SK-N-SH (cell line): ENCODE measurements around the gene PIGC. TPM values are rescaled to one million over a fixed set of nuclear protein-coding genes. Genes with fewer than 3 reads are reported as not detected.
A peak's percentile ranks its signal among the peaks of the same experiment; 100 is the strongest.

Source experiments
- CTCF ChIA-PET: fragments of 300-600, 350-600 bp; formaldehyde crosslinking; extraction: SDS; loops from one replicate; lab custom pipeline; 2021; lab: Yijun Ruan, JAX
- POLR2A ChIA-PET: fragments of 350-600 bp; sonication (Branson Sonifier 250); formaldehyde crosslinking; extraction: SDS; loops from one replicate; lab custom pipeline; 2020; ENCODE audit warnings: antibody characterized with exemption, inconsistent platforms; lab: Yijun Ruan, JAX
- DNase-seq: peaks from one replicate; pipeline ENCODE4 v3.0.0; 2012
- H2AFZ ChIP-seq: fragments of 200-600 bp; sonication (generic); 2 replicates; pipeline ENCODE4 v1.8.1; 2016; ENCODE audit warnings: antibody characterized with exemption, mild to moderate bottlenecking, low read depth
- H3F3A ChIP-seq: fragments of 200-600 bp; sonication (generic); replicated peaks from 2 replicates; pipeline ENCODE3; 2016; ENCODE audit warnings: antibody characterized with exemption, mild to moderate bottlenecking; ENCODE audit not compliant: insufficient read depth
- H3K27ac ChIP-seq, 2 experiments: fragments of 200-500 bp in 1 of 2; fragments of 200-600 bp in 1 of 2; sonication (Bioruptor generic) in 1 of 2; sonication (generic), shearing (Covaris generic) in 1 of 2; 2 replicates each; pipeline versions ENCODE4 v1.5.1 to v1.6.1; 2014 to 2016; ENCODE audit warnings: low read depth in 2 of 2, inconsistent platforms in 1 of 2, low read length in 1 of 2, mild to moderate bottlenecking in 1 of 2, mixed read lengths in 1 of 2
- H3K27me3 ChIP-seq: fragments of 200-600 bp; sonication (generic), shearing (Covaris generic); 2 replicates; pipeline ENCODE4 v1.6.1; 2016; ENCODE audit warnings: mixed run types; ENCODE audit not compliant: insufficient read depth
- H3K36me3 ChIP-seq, 2 experiments: fragments of 200-500 bp in 1 of 2; fragments of 200-600 bp in 1 of 2; sonication (Bioruptor generic) in 1 of 2; sonication (generic) in 1 of 2; replicated peaks in 1 of 2; 2 replicates each; pipeline versions ENCODE3 to v1.5.1; 2014 to 2016; ENCODE audit warnings: low read length in 1 of 2, mild to moderate bottlenecking in 1 of 2; ENCODE audit not compliant: insufficient read depth in 2 of 2, control insufficient read depth in 1 of 2
- H3K4me1 ChIP-seq, 2 experiments: fragments of 200-500 bp in 1 of 2; fragments of 200-600 bp in 1 of 2; sonication (Bioruptor generic) in 1 of 2; sonication (generic), shearing (Covaris generic) in 1 of 2; 2 replicates each; pipeline versions ENCODE4 v1.5.1 to v1.6.1; 2014 to 2016; ENCODE audit warnings: low read depth in 1 of 2, low read length in 1 of 2, mixed run types in 1 of 2; ENCODE audit not compliant: insufficient read depth in 2 of 2, control insufficient read depth in 1 of 2
- H3K4me2 ChIP-seq: fragments of 200-600 bp; sonication (generic), shearing (Covaris generic); 2 replicates; pipeline ENCODE4 v1.6.1; 2017; ENCODE audit warnings: mixed run types
- H3K4me3 ChIP-seq, 2 experiments: fragments of 200-500 bp in 1 of 2; fragments of 200-600 bp in 1 of 2; sonication (Bioruptor generic) in 1 of 2; sonication (generic), shearing (Covaris generic) in 1 of 2; 2 replicates each; pipeline versions ENCODE4 v1.5.1 to v1.8.1; 2014 to 2016; ENCODE audit warnings: low read depth in 2 of 2, inconsistent platforms in 1 of 2, low read length in 1 of 2, mild to moderate bottlenecking in 1 of 2, mixed read lengths in 1 of 2, moderate library complexity in 1 of 2
- H3K79me2 ChIP-seq: fragments of 200-600 bp; sonication (generic); 2 replicates; pipeline ENCODE4 v1.8.1; 2017; ENCODE audit warnings: mild to moderate bottlenecking; ENCODE audit not compliant: insufficient read depth
- H3K9ac ChIP-seq: fragments of 200-600 bp; sonication (generic); 2 replicates; pipeline ENCODE4 v1.6.1; 2017; ENCODE audit warnings: mixed run types
- H3K9me2 ChIP-seq: fragments of 200-600 bp; sonication (generic); 2 replicates; pipeline ENCODE4 v1.6.1; 2017; ENCODE audit warnings: mixed run types
- H3K9me3 ChIP-seq: fragments of 200-600 bp; sonication (generic); 2 replicates; pipeline ENCODE4 v1.6.1; 2017; ENCODE audit warnings: mixed run types, mild to moderate bottlenecking, moderate library complexity
- H4K20me1 ChIP-seq: fragments of 200-600 bp; sonication (generic); 2 replicates; pipeline ENCODE4 v1.6.1; 2017; ENCODE audit warnings: mild to moderate bottlenecking, mixed run types; ENCODE audit not compliant: insufficient read depth
- ELF1 ChIP-seq: IDR thresholded peaks from 2 replicates; pipeline ENCODE4 v1.4.0; 2012
- EP300 ChIP-seq, 2 experiments: IDR thresholded peaks; 2 replicates each; pipeline versions ENCODE4 v1.4.0 to v1.6.1; 2012; ENCODE audit warnings: borderline replicate concordance in 1 of 2, low read depth in 1 of 2, low read length in 1 of 2
- FOXJ3 ChIP-seq: sonication (generic); formaldehyde crosslinking; IDR thresholded peaks from 2 replicates; pipeline ENCODE4 v1.5.1; 2020; ENCODE audit warnings: mild to moderate bottlenecking, missing genetic modification reagents
- FOXM1 ChIP-seq: IDR thresholded peaks from 2 replicates; pipeline ENCODE4 v1.4.0; 2012; ENCODE audit warnings: low read depth, mild to moderate bottlenecking
- GABPA ChIP-seq: IDR thresholded peaks from 2 replicates; pipeline ENCODE4 v1.4.0; 2012; ENCODE audit warnings: low read depth, mild to moderate bottlenecking
- JUND ChIP-seq: IDR thresholded peaks from 2 replicates; pipeline ENCODE4 v1.4.0; 2012
- MEF2A ChIP-seq: IDR thresholded peaks from 2 replicates; pipeline ENCODE4 v1.4.0; 2012; ENCODE audit warnings: low read depth, borderline replicate concordance
- NFIC ChIP-seq: IDR thresholded peaks from 2 replicates; pipeline ENCODE4 v1.4.0; 2012; ENCODE audit warnings: borderline replicate concordance
- NRF1 ChIP-seq: IDR thresholded peaks from 2 replicates; pipeline ENCODE4 v1.6.1; 2012; ENCODE audit warnings: low read depth, mild to moderate bottlenecking, low read length
- POLR2AphosphoS5 ChIP-seq: IDR thresholded peaks from 2 replicates; pipeline ENCODE4 v1.6.1; 2012; ENCODE audit warnings: low read depth, low read length
- RAD21 ChIP-seq: IDR thresholded peaks from 2 replicates; pipeline ENCODE4 v1.6.1; 2012; ENCODE audit warnings: mild to moderate bottlenecking, low read length
- RCOR1 ChIP-seq: fragments of 150-350 bp; IDR thresholded peaks from 2 replicates; pipeline ENCODE4 v1.6.1; 2017; ENCODE audit warnings: antibody characterized with exemption, low read length
- RFX5 ChIP-seq: IDR thresholded peaks from 2 replicates; pipeline ENCODE4 v1.6.1; 2012; ENCODE audit warnings: mild to moderate bottlenecking, improper control_type of control experiment, low read length
- RXRA ChIP-seq: IDR thresholded peaks from 2 replicates; pipeline ENCODE4 v1.4.0; 2012; ENCODE audit warnings: low read depth, mild to moderate bottlenecking, borderline replicate concordance
- SIN3A ChIP-seq: IDR thresholded peaks from 2 replicates; pipeline ENCODE4 v1.6.1; 2012; ENCODE audit warnings: low read depth, mild to moderate bottlenecking, low read length, moderate library complexity, borderline replicate concordance
- TAF1 ChIP-seq: IDR thresholded peaks from 2 replicates; pipeline ENCODE4 v1.6.1; 2012; ENCODE audit warnings: low read depth, mild to moderate bottlenecking, low read length, moderate library complexity, borderline replicate concordance
- TCF12 ChIP-seq: IDR thresholded peaks from 2 replicates; pipeline ENCODE4 v1.4.0; 2012
- TEAD4 ChIP-seq: IDR thresholded peaks from 2 replicates; pipeline ENCODE4 v1.4.0; 2012; ENCODE audit warnings: mild to moderate bottlenecking, borderline replicate concordance; ENCODE audit not compliant: insufficient read depth
- YY1 ChIP-seq: IDR thresholded peaks from 2 replicates; pipeline ENCODE4 v1.4.0; 2012; ENCODE audit warnings: low read depth, mild to moderate bottlenecking
- WGBS: methylation state at CpG from one replicate; pipeline ENCODE4 v1.1.6; 2017; ENCODE audit warnings: low lambda C conversion rate; 5-methylcytosine and 5-hydroxymethylcytosine counted together
- polyA plus RNA-seq, 3 experiments: library from polyadenylated mRNA; depleted of rRNA; stranded (reverse); fragments of >200 nt; gene quantifications; 2 replicates each; pipeline ENCODE4 v1.2.3, GENCODE V29; 2012
- TF ChIP-seq, protein P1 (sequence below): IDR thresholded peaks from 2 replicates; pipeline ENCODE4 v1.4.0; 2012; ENCODE audit warnings: low read depth, borderline replicate concordance
- TF ChIP-seq, protein P2 (sequence below): fragments of 150-350 bp; IDR thresholded peaks from 2 replicates; pipeline ENCODE4 v1.6.1; 2016; ENCODE audit warnings: mild to moderate bottlenecking, low read depth, low read length
- TF ChIP-seq, protein P3 (sequence below): fragments of 200-600 bp; sonication (generic); IDR thresholded peaks from 2 replicates; pipeline ENCODE4 v1.6.1; 2017; ENCODE audit warnings: antibody characterized with exemption, mild to moderate bottlenecking, moderate library complexity
- TF ChIP-seq, protein P4 (sequence below): IDR thresholded peaks from 2 replicates; pipeline ENCODE4 v1.4.0; 2012; ENCODE audit warnings: low read depth

The PIGC gene
- polyA plus RNA-seq, 1 of the 3 experiments (the other 2 are of a cell fraction): 20.6 TPM

DNA sequence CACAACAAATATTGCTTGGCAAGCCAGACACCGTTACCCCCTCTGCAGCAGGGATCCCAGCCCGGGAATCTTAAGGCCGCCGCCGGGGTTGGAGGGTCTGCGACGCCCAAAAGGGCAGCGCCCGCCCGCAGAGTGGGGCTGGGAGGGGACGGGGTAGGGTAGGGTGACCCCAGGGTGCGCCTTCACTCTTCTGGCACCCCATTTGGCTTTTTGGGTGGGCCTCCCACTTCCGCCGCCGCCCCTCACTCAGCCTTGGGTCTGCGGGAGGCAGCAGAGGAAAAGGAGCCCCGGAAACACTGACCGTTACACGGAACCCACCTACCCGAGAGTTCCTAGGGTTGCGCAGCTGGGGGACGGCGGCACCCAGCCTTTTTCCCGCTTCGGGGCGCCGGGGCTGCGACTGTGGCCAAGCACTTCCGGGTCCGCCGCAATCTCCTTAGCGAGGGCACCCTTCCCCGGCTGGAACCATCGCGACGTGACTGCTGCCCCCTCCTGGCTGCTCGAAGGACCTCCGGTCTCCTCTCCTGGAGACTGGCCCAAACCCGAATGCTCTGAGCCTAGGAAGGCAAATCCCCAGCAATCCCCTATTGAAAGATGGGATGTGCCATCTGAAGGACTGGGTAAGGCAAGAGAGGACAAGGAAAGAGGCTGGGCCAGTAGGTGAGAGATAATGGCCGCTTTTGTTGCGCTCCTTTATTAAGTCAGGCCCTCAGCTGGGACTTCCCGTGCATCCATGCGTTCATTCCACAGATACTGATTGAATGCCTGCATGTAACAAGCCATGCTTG lies at the start of gene PIGC (continued):
- TF ChIP-seq RFX5 (no peak), POLR2AphosphoS5 (peak; percentile 80), TEAD4 (no peak), MEF2A (no peak)
- TF ChIP-seq, protein P1, sequence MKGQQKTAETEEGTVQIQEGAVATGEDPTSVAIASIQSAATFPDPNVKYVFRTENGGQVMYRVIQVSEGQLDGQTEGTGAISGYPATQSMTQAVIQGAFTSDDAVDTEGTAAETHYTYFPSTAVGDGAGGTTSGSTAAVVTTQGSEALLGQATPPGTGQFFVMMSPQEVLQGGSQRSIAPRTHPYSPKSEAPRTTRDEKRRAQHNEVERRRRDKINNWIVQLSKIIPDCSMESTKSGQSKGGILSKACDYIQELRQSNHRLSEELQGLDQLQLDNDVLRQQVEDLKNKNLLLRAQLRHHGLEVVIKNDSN: no peak

DNA sequence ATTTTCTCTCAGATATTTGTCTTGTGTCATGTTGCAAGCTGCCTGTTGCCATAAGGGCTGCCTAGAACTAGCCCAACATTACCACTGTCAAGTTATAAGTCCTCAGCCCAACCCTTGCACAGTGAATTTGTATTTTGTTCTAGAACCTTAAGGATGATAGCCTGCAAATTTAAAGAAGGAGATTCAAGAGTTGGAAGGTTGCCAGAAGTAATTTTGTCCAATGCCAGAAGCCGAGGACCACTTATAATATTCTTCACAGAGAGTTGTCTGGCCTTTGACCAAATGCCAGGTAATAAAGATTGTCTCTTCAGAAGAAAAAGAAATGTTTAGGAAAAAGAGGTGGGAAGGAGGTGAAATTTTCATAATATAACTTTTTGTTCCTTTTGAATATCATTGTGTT lies 48.6 kb upstream of the PIGC start:
- CTCF ChIA-PET: no interaction called here
- Histone ChIP-seq H3K4me1 (peaks cover 0 to 4% of the 10 kb centered on the region in 2 experiments; a peak in 2 of 4 replicates), H3K4me3 (no peak overlapping the region), H3K36me3 (no peaks in the 10 kb centered on the region), H3K27me3 (peaks cover 6% of the 10 kb centered on the region; the same call in 1 of the 2 replicates), H3F3A (no peaks in the 10 kb centered on the region)
- TF ChIP-seq RAD21 (no peak), TCF12 (no peak), RCOR1 (no peak), SIN3A (no peak), ELF1 (no peak), GABPA (no peak), JUND (no peak), TAF1 (no peak), NRF1 (no peak), YY1 (no peak), FOXM1 (no peak), NFIC (no peak), MEF2A (no peak), FOXJ3 (CRISPR knock-in tag) (no peak), EP300 (IDR thresholded peaks at IDR 0.05; ENCODE audit: borderline replicate concordance in 1 of 2, low read depth in 1 of 2, low read length in 1 of 2) (no peak), RXRA (no peak)
- TF ChIP-seq, protein P2, sequence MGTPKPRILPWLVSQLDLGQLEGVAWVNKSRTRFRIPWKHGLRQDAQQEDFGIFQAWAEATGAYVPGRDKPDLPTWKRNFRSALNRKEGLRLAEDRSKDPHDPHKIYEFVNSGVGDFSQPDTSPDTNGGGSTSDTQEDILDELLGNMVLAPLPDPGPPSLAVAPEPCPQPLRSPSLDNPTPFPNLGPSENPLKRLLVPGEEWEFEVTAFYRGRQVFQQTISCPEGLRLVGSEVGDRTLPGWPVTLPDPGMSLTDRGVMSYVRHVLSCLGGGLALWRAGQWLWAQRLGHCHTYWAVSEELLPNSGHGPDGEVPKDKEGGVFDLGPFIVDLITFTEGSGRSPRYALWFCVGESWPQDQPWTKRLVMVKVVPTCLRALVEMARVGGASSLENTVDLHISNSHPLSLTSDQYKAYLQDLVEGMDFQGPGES: no peak
- TF ChIP-seq, protein P3, sequence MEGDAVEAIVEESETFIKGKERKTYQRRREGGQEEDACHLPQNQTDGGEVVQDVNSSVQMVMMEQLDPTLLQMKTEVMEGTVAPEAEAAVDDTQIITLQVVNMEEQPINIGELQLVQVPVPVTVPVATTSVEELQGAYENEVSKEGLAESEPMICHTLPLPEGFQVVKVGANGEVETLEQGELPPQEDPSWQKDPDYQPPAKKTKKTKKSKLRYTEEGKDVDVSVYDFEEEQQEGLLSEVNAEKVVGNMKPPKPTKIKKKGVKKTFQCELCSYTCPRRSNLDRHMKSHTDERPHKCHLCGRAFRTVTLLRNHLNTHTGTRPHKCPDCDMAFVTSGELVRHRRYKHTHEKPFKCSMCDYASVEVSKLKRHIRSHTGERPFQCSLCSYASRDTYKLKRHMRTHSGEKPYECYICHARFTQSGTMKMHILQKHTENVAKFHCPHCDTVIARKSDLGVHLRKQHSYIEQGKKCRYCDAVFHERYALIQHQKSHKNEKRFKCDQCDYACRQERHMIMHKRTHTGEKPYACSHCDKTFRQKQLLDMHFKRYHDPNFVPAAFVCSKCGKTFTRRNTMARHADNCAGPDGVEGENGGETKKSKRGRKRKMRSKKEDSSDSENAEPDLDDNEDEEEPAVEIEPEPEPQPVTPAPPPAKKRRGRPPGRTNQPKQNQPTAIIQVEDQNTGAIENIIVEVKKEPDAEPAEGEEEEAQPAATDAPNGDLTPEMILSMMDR: no peak
- TF ChIP-seq, protein P4, sequence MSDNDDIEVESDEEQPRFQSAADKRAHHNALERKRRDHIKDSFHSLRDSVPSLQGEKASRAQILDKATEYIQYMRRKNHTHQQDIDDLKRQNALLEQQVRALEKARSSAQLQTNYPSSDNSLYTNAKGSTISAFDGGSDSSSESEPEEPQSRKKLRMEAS: no peak
- TF ChIP-seq, all 33 proteins: peak for 0
- DNase-seq: no peak
- H3K9me2 ChIP-seq: no peaks in the 10 kb centered on the region
- WGBS: 63% methylated on average over 1 of the region's 1 CpG
- no peaks in the 10 kb centered on the region for H4K20me1 ChIP-seq
- POLR2A ChIA-PET: no interaction called here
- no peak overlapping the region for H3K27ac ChIP-seq
- H3K4me2 ChIP-seq: no peak overlapping the region
- H2AFZ ChIP-seq: no peak overlapping the region
- H3K9me3 ChIP-seq: no peaks in the 10 kb centered on the region
- H3K9ac ChIP-seq: no peak overlapping the region
- H3K79me2 ChIP-seq: no peaks in the 10 kb centered on the region
